NCI-H187 (cell line): ENCODE results near the gene PIAS1.
"Not testable (repeated sequence)": the region's sequence is repeated elsewhere in the genome, so short reads cannot be mapped to it uniquely, and the experiment has no call there.

Experiments
- DNase-seq, 2 experiments: peaks; one replicate each; lab custom pipeline; 2025; lab: John Stamatoyannopoulos, UW

Gene PIAS1

GRCh38 chr15:68034719-68035293 lies 19.3 kb upstream of the PIAS1 start:
- no peak for DNase-seq

- DNase-seq: no peak
These were observed 15.9 kb upstream of the PIAS1 start for GRCh38 chr15:68038246-68038645.

- DNase-seq: no peak
These were observed 14.0 kb upstream of the PIAS1 start for GRCh38 chr15:68040144-68040543.

- no peak for DNase-seq
These were observed 11.8 kb upstream of the PIAS1 start for GRCh38 chr15:68042156-68042854.

- no peak for DNase-seq
These were observed 11.3 kb upstream of the PIAS1 start for GRCh38 chr15:68042855-68043222.

GRCh38 chr15:68045289-68046265 lies 8.5 kb upstream of the PIAS1 start:
- no peak for DNase-seq

- no peak for DNase-seq
These were observed 6.3 kb upstream of the PIAS1 start for GRCh38 chr15:68047826-68048225.

- no peak for DNase-seq
These were observed 3.0 kb upstream of the PIAS1 start for GRCh38 chr15:68051109-68051508.

GRCh38 chr15:68051907-68052306 lies 2.2 kb upstream of the PIAS1 start:
- no peak for DNase-seq

- DNase-seq: no peak
These were observed 1.7 kb upstream of the PIAS1 start for GRCh38 chr15:68052431-68052830.

- no peak for DNase-seq
These were observed 1.1 kb upstream of the PIAS1 start for GRCh38 chr15:68053001-68053400.

GRCh38 chr15:68054628-68055223 lies 611 bp downstream of the PIAS1 start:
- no peak for DNase-seq

- DNase-seq: peak in 1 of 2 experiments; percentile 11
These were observed 1.1 kb downstream of the PIAS1 start for GRCh38 chr15:68055224-68055705.

GRCh38 chr15:68056097-68056865 lies 2.2 kb downstream of the PIAS1 start:
- DNase-seq: no peak

- DNase-seq: no peak
These were observed 2.9 kb downstream of the PIAS1 start for GRCh38 chr15:68057034-68057433.

GRCh38 chr15:68057758-68058157 lies 3.6 kb downstream of the PIAS1 start:
- no peak for DNase-seq

- DNase-seq: not testable (repeated sequence)
These were observed 4.9 kb downstream of the PIAS1 start for GRCh38 chr15:68058970-68059369.

GRCh38 chr15:68059630-68060029 lies 5.5 kb downstream of the PIAS1 start:
- DNase-seq: no peak

GRCh38 chr15:68061171-68061570 lies 7.1 kb downstream of the PIAS1 start:
- DNase-seq: no peak

- DNase-seq: no peak
These were observed 7.5 kb downstream of the PIAS1 start for GRCh38 chr15:68061602-68062001.

GRCh38 chr15:68062214-68062613 lies 8.1 kb downstream of the PIAS1 start:
- DNase-seq: no peak
